HG02943 (cell line): Measurements from ENCODE around the gene KRT33A.
"Not testable (repeated sequence)": the region's sequence is repeated elsewhere in the genome, so short reads cannot be mapped to it uniquely, and the experiment has no call there.

Experiments
- ATAC-seq: cut with Tn5 transposase; IDR thresholded peaks from one replicate; pipeline ENCODE4 v1.9.1; 2021; ENCODE audit warnings: mild to moderate bottlenecking, low read depth, moderate library complexity; ENCODE audit not compliant: unreplicated experiment

KRT33A gene

GRCh38 chr17:41350381-41350878 is at the start of gene KRT33A:
Gene KRT33A (minus strand): TSS chr17:41350828. CDS start chr17:41350767, 61 bp downstream.
- ATAC-seq: not testable (repeated sequence)

GRCh38 chr17:41396996-41397660 is 46.5 kb upstream of the KRT33A start, which contains the start of gene KRT31:
Gene KRT31 (minus strand): TSS chr17:41397608. CDS start chr17:41397539, 69 bp downstream.
- no peak for ATAC-seq

GRCh38 chr17:41396340-41396739 is 45.7 kb upstream of the KRT33A start:
- no peak for ATAC-seq

GRCh38 chr17:41395611-41396010 is 45.0 kb upstream of the KRT33A start:
- no peak for ATAC-seq

- not testable (repeated sequence) for ATAC-seq
Measured at GRCh38 chr17:41395044-41395443, 44.4 kb upstream of the KRT33A start.

- no peak for ATAC-seq
Measured at GRCh38 chr17:41394254-41394996, 43.8 kb upstream of the KRT33A start.

GRCh38 chr17:41393826-41394225 is 43.2 kb upstream of the KRT33A start:
- no peak for ATAC-seq

- ATAC-seq: no peak
Measured at GRCh38 chr17:41393294-41393693, 42.7 kb upstream of the KRT33A start.

GRCh38 chr17:41392278-41392677 is 41.6 kb upstream of the KRT33A start:
- no peak for ATAC-seq

- ATAC-seq: no peak
Measured at GRCh38 chr17:41391535-41391934, 40.9 kb upstream of the KRT33A start.

- no peak for ATAC-seq
Measured at GRCh38 chr17:41390411-41390938, 39.8 kb upstream of the KRT33A start.

GRCh38 chr17:41387670-41388069 is 37.0 kb upstream of the KRT33A start:
- ATAC-seq: no peak

GRCh38 chr17:41386227-41386626 is 35.6 kb upstream of the KRT33A start:
- no peak for ATAC-seq

GRCh38 chr17:41383690-41384089 is 33.1 kb upstream of the KRT33A start:
- no peak for ATAC-seq

GRCh38 chr17:41382394-41382793 is 31.8 kb upstream of the KRT33A start:
- no peak for ATAC-seq

- ATAC-seq: not testable (repeated sequence)
Measured at GRCh38 chr17:41381943-41382342, 31.3 kb upstream of the KRT33A start, which contains the start of gene KRT34. Gene KRT34 (minus strand): TSS chr17:41382306. CDS start chr17:41382246, 60 bp downstream.

- not testable (repeated sequence) for ATAC-seq
Measured at GRCh38 chr17:41380091-41380490, 29.5 kb upstream of the KRT33A start.

- no peak for ATAC-seq
Measured at GRCh38 chr17:41377546-41377945, 26.9 kb upstream of the KRT33A start.

- no peak for ATAC-seq
Measured at GRCh38 chr17:41369713-41370112, 19.1 kb upstream of the KRT33A start, which contains the start of gene KRT33B. Gene KRT33B (minus strand): TSS chr17:41369813. CDS start chr17:41369750, 63 bp downstream.

- ATAC-seq: no peak
Measured at GRCh38 chr17:41369023-41369422, 18.4 kb upstream of the KRT33A start.

- no peak for ATAC-seq
Measured at GRCh38 chr17:41367426-41368075, 16.9 kb upstream of the KRT33A start.
